Fibroblast of lung (primary cell): ENCODE measurements around the gene SPOCK1.

ENCODE experiments used
- CTCF ChIP-seq, 2 donors: IDR thresholded peaks in 1 of 2; conservative IDR thresholded peaks in 1 of 2; 1 replicate in 1 of 2; 2 replicates in 1 of 2; pipeline ENCODE4 v1.5.1; 2011 to 2012; ENCODE audit warnings: low read length in 2 of 2, control low read depth in 1 of 2, inconsistent platforms in 1 of 2, low read depth in 1 of 2, mild to moderate bottlenecking in 1 of 2
- EZH2 ChIP-seq: IDR thresholded peaks from 2 replicates; pipeline ENCODE4 v1.5.1; 2012; ENCODE audit warnings: low read length, control low read depth, mild to moderate bottlenecking; ENCODE audit errors: missing control alignments

- TF ChIP-seq CTCF (conservative IDR thresholded peaks at IDR 0.05 in 1 of 2, IDR thresholded peaks at IDR 0.05 in 1 of 2; ENCODE audit: low read depth in 1 of 2, low read length in 2 of 2) (no peak), EZH2 (no peak)
Observed at GRCh38 chr5:137501226-137501625, 2.1 kb upstream of the SPOCK1 start.
